Bronchial epithelial cell (primary cell): ENCODE data around the gene NSDHL. TPM values are rescaled to one million over a fixed set of nuclear protein-coding genes. Genes with fewer than 3 reads are reported as not detected.
A peak's percentile ranks its signal among the peaks of the same experiment; 100 is the strongest.

ENCODE experiments used
- DNase-seq: peaks from one replicate; pipeline ENCODE4 v3.0.0-alpha.2; 2010; ENCODE audit warnings: low read depth
- FAIRE-seq: peaks from 2 replicates; lab custom pipeline; 2011; peaks lifted over from hg19 to GRCh38; lab: Jason Lieb, UNC
- H3K27me3 ChIP-seq: 2 replicates; pipeline ENCODE4 v1.5.1; 2011; ENCODE audit warnings: low read length; ENCODE audit not compliant: control insufficient read depth, insufficient read depth
- H3K36me3 ChIP-seq: 2 replicates; pipeline ENCODE4 v1.5.1; 2011; ENCODE audit warnings: low read length; ENCODE audit not compliant: control insufficient read depth, insufficient read depth
- H3K4me3 ChIP-seq: 2 replicates; pipeline ENCODE4 v1.5.1; 2011; ENCODE audit warnings: mild to moderate bottlenecking, low read depth, low read length, control low read depth
- total RNA-seq: library from RNA; depleted of rRNA; stranded (reverse); fragments of >200 nt; gene quantifications from 2 replicates; pipeline ENCODE4 v1.2.1, GENCODE V29; 2014
- TF ChIP-seq, protein P1 (sequence below): IDR thresholded peaks from 2 replicates; pipeline ENCODE4 v1.5.1; 2011; ENCODE audit warnings: mild to moderate bottlenecking, moderate library complexity, low read length, control low read depth, inconsistent platforms; ENCODE audit not compliant: insufficient read depth, severe bottlenecking

The NSDHL gene
- total RNA-seq, 1 donor from 2014 or later = 18.4 TPM

DNA sequence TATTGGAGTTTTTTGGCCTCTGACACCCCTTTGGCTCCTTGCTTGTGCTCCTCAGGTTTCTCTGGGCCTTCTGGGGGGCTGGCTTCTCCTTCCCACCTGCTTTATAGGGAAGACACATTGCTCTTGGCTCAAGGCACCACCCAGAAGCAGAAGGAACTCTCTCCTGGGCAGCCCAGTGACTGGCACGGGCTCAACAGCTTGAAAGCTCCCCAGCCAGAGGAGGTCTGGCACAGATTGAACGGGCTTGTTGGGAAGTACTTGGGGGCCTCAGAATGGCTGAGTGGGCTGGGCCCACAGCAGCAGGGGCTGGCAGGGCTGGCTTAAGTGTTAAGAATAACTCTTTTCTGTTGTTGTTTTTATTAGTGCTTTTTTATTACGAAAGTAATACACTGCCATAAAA, 55.9 kb downstream of the NSDHL start:
- no peak overlapping the region for H3K4me3 ChIP-seq
- TF ChIP-seq, protein P1, sequence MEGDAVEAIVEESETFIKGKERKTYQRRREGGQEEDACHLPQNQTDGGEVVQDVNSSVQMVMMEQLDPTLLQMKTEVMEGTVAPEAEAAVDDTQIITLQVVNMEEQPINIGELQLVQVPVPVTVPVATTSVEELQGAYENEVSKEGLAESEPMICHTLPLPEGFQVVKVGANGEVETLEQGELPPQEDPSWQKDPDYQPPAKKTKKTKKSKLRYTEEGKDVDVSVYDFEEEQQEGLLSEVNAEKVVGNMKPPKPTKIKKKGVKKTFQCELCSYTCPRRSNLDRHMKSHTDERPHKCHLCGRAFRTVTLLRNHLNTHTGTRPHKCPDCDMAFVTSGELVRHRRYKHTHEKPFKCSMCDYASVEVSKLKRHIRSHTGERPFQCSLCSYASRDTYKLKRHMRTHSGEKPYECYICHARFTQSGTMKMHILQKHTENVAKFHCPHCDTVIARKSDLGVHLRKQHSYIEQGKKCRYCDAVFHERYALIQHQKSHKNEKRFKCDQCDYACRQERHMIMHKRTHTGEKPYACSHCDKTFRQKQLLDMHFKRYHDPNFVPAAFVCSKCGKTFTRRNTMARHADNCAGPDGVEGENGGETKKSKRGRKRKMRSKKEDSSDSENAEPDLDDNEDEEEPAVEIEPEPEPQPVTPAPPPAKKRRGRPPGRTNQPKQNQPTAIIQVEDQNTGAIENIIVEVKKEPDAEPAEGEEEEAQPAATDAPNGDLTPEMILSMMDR = no peak
- DNase-seq = no peak
- FAIRE-seq = no peak
- H3K36me3 ChIP-seq = no peaks in the 10 kb centered on the region
- H3K27me3 ChIP-seq = no peaks in the 10 kb centered on the region

DNA sequence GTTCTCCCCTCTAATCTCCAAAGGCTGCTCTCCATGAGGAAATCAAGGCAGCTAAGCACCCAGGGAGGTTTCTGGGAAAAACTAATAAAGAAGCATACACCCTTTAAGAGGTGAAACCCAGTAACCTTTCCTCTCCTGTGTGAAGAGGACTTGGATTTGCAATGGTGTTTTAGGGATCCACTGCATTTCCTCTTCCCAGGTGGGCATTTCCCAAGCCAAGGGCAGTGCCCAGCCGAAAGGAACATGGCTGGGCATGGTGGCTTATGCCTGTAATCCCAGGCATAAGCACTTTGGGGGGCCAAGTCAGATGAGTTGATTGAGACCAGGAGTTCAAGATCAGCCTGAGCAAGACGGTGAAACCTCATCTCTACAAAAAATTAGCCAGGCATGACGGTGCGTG, 61.6 kb downstream of the NSDHL start:
- DNase-seq (no peak), FAIRE-seq (no peak)
- Histone ChIP-seq H3K27me3 (no peaks in the 10 kb centered on the region), H3K36me3 (no peaks in the 10 kb centered on the region), H3K4me3 (no peak overlapping the region)
- TF ChIP-seq, protein P1 = no peak

DNA sequence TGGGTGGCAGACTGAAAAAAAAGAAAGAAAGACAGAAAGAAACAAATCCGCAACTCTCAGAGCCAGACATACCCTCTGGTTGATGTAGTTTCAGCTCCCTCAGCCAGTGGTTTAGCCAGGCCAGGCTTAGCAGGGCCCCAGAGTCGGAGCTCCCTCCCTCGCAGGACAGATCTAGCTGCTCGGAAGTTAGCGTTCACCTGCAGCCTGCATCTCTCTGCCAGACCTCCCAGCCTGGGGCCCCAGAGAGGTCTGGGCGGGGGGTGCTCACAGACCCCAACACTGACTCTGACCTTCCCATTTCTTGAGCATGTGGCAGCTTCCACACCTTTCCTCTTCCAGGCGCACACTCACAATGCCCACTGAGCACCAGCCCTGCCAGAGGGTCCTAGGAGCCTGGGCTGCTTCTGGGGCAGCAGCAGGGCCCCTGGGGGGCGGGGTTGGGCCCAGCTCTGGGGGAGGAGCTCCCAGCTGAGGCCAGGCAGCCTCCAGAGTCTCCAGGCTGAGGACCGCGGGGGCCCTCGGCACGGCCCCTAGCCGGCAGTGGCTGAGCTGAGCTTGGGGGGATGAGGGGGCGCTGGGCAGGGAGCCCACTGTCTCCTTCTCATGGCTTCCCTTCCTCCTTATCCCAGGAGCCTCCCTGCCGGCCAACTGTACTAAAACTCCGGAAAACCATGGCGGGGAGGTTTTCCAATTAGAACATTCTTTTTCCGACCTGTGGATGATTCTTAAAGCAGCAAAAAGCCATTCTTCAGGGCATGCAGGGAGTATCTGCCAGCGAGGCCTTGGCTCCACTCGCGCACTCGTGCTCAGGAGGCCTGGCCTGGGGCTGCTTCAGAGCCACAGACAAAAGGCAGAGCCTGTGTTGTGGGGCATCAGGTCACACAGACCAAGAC, 62.4 kb downstream of the NSDHL start:
- Histone ChIP-seq H3K27me3 (no peaks in the 10 kb centered on the region), H3K36me3 (no peaks in the 10 kb centered on the region), H3K4me3 (no peak overlapping the region)
- TF ChIP-seq, protein P1 = no peak
- DNase-seq (no peak), FAIRE-seq (no peak)

DNA sequence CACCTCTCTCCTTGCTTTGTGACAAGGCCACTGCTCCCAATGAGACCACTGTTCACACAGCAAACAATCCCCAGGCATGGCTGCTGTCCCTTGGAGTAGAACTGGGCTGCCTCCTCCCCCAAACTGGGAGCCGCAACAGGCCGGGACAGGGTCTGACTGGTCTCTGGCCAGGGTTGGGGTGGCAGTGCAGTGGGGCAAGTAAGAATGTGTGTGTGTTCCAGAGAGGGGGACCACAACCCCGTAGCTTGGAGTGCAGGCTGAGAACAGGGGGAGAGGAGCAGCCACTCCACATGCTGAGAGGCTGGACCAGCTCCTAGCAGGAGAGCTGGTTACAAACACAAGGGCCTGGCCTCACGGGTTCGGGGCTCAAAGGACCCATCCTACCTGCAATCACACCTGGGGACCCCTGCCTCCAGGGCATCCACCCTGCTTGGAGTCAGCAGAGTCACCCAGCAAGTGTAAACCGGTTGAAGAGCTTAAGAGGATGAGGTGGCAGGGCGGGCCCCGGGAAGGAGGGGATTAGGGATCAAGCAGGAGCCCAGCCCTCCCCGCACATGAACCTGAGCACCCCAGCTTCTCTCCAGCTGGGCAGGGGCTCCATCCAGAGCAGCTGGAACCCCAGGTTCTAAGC, 63.2 kb downstream of the NSDHL start:
- H3K4me3 ChIP-seq = no peak overlapping the region
- DNase-seq (peak; percentile 66), FAIRE-seq (no peak)
- no peaks in the 10 kb centered on the region for H3K36me3 ChIP-seq
- H3K27me3 ChIP-seq = no peaks in the 10 kb centered on the region
- TF ChIP-seq, protein P1 = no peak

DNA sequence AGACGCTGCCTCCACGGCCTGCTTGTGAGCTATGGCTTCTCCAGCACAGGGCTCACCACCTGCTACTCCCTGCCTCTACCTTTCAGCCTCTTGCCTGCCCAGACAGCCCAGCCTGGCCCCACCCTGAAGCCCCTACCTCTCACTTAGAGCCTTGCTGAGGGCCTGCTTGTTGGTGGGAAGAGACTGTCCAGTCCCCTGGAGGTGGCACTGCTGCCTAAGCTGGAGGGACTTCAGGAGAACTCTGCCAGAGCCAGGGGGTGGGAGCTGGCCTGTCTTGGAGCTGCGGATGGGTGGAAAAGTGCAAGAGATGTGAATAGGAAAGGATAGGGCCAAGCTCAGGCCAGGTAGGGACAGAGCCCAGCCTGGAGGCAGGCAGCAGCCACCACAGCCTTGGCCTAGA, 64.3 kb downstream of the NSDHL start:
- Histone ChIP-seq H3K36me3 (peaks cover 4% of the 10 kb centered on the region), H3K4me3 (no peak overlapping the region), H3K27me3 (no peaks in the 10 kb centered on the region)
- TF ChIP-seq, protein P1 = no peak
- no peak for DNase-seq
- no peak for FAIRE-seq
